Vagina (tissue), 2 donors: Measurements from ENCODE around the gene ZBTB24. TPM values are rescaled to one million over a fixed set of nuclear protein-coding genes. Genes with fewer than 3 reads are reported as not detected.

Experiments used
- DNase-seq, 2 donors: peaks; one replicate each; pipeline ENCODE4 v3.0.0-alpha.2; 2017; ENCODE audit errors: extremely low spot score in 2 of 2
- H3K27ac ChIP-seq: fragments of 200-600 bp; sonication (generic); one replicate; pipeline ENCODE4 v1.5.1; 2019
- H3K27me3 ChIP-seq: fragments of 200-600 bp; sonication (generic); one replicate; pipeline ENCODE4 v1.5.1; 2019
- H3K36me3 ChIP-seq, 2 donors: fragments of 200-600 bp; sonication (generic); one replicate each; pipeline ENCODE4 v1.5.1; 2017 to 2019
- H3K4me1 ChIP-seq: fragments of 200-600 bp; sonication (generic); one replicate; pipeline ENCODE4 v1.5.1; 2019
- H3K4me3 ChIP-seq, 2 donors: fragments of 200-600 bp; sonication (generic); 1 replicate in 1 of 2; 2 replicates in 1 of 2; pipeline ENCODE4 v1.5.1; 2016 to 2019
- H3K9me3 ChIP-seq: fragments of 200-600 bp; sonication (generic); one replicate; pipeline ENCODE4 v1.5.1; 2019
- POLR2A ChIP-seq, 2 donors: fragments of 450-650 bp; IDR thresholded peaks; one replicate each; pipeline ENCODE4 v1.6.1; 2017; ENCODE audit warnings: antibody characterized with exemption in 2 of 2, mild to moderate bottlenecking in 2 of 2, moderate library complexity in 2 of 2
- POLR2AphosphoS5 ChIP-seq, 2 donors: sonication (generic); formaldehyde crosslinking; IDR thresholded peaks; one replicate each; pipeline ENCODE4 v1.9.0; 2017; ENCODE audit warnings: antibody characterized with exemption in 2 of 2, mild to moderate bottlenecking in 2 of 2, low read depth in 1 of 2; ENCODE audit not compliant: insufficient read depth in 1 of 2
- intact Hi-C: fragments of 100-400 bp; cut with DNase I; formaldehyde crosslinking; loops from one replicate; pipeline ENCODE4 v1.15.1; 2023
- total RNA-seq: library from RNA; depleted of rRNA; stranded (reverse); fragments of >200 nt; gene quantifications from one replicate; pipeline ENCODE4 v1.2.3, GENCODE V29; 2016
- TF ChIP-seq, protein P1 (sequence below), 3 experiments: fragments of 450-650 bp in 2 of 3; fragments of 200-600 bp in 1 of 3; sonication (generic) in 1 of 3; IDR thresholded peaks; one replicate each; pipeline ENCODE4 v1.5.1; 2017 to 2019; ENCODE audit warnings: antibody characterized with exemption in 3 of 3, mild to moderate bottlenecking in 2 of 3, moderate library complexity in 2 of 3

The ZBTB24 gene
- total RNA-seq, 1 donor from 2014 or later: 6.6 TPM

DNA sequence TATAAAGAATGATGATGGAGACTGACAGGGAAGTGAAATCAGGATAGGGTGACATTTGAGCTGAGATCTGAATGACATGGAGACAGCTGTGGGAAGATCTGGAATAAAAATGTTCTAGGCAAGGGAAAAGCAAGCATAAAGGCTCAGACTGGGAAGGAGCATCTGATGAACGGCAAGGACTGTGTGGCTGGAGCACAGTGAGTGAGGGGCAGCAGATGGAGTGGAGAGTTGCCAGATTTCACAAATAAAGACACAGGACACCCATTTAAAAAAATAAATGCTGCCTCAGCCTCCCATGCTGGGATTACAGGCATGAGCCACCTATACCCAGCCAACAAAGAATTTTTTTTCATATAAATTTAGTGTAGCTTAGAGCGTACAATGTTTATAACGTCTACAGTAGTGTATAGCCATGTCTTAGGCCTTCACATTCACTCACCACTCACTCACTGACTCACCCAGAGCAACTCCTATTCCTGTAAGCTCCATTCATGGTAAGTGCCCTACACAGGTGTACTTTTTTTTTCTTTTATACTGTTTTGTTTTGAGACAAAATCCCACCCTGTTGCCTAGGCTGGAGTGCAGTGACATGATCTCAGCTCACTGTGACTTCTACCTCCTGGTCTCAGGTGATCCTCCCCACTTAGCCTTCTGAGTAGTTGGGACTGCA, 2.4 kb upstream of the ZBTB24 start:
- DNase-seq: peak; percentile 43 to 56
- TF ChIP-seq POLR2A (IDR thresholded peaks at IDR 0.05) (no peak), POLR2AphosphoS5 (IDR thresholded peaks at IDR 0.05; ENCODE audit: insufficient read depth in 1 of 2, low read depth in 1 of 2) (no peak)
- TF ChIP-seq, protein P1, sequence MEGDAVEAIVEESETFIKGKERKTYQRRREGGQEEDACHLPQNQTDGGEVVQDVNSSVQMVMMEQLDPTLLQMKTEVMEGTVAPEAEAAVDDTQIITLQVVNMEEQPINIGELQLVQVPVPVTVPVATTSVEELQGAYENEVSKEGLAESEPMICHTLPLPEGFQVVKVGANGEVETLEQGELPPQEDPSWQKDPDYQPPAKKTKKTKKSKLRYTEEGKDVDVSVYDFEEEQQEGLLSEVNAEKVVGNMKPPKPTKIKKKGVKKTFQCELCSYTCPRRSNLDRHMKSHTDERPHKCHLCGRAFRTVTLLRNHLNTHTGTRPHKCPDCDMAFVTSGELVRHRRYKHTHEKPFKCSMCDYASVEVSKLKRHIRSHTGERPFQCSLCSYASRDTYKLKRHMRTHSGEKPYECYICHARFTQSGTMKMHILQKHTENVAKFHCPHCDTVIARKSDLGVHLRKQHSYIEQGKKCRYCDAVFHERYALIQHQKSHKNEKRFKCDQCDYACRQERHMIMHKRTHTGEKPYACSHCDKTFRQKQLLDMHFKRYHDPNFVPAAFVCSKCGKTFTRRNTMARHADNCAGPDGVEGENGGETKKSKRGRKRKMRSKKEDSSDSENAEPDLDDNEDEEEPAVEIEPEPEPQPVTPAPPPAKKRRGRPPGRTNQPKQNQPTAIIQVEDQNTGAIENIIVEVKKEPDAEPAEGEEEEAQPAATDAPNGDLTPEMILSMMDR (IDR thresholded peaks at IDR 0.05): no peak
- H3K27ac ChIP-seq: no peak overlapping the region
- intact Hi-C loops: no loop called here
- H3K27me3 ChIP-seq: no peaks in the 10 kb centered on the region
- peaks cover 19% of the 10 kb centered on the region for H3K4me1 ChIP-seq
- no peak overlapping the region for H3K4me3 ChIP-seq
- H3K36me3 ChIP-seq: peaks cover 0 to 4% of the 10 kb centered on the region in 2 donors
- no peaks in the 10 kb centered on the region for H3K9me3 ChIP-seq

DNA sequence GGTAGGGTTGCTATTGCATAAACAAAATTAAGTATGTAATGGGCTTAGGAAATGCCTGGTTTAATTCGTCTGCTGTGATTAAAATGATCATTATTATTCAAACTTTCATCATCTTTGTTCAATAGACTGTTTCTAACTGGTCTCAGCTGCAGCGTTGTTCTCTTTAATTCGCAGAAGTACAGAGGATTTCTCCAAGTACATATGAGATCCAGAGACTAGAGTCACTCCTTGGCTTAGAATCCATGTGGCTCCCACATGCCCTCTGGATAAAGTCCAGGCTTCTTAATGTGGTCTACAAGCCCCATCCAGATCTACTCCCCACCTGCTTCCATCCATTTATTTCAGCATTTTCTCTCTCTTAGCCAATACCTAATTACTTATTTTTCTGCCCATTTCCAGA, 1.1 kb upstream of the ZBTB24 start:
- intact Hi-C loops: no loop called here
- Histone ChIP-seq H3K27ac (peak overlapping the region; percentile 81), H3K9me3 (no peaks in the 10 kb centered on the region), H3K27me3 (no peaks in the 10 kb centered on the region), H3K4me3 (peak overlapping the region in 1 of 2 donors; percentile 85), H3K4me1 (peaks cover 31% of the 10 kb centered on the region), H3K36me3 (peaks cover 0 to 4% of the 10 kb centered on the region in 2 donors)
- TF ChIP-seq, protein P1 (IDR thresholded peaks at IDR 0.05): no peak
- TF ChIP-seq POLR2A (IDR thresholded peaks at IDR 0.05) (no peak), POLR2AphosphoS5 (IDR thresholded peaks at IDR 0.05; ENCODE audit: insufficient read depth in 1 of 2, low read depth in 1 of 2) (no peak)
- peak in 1 of 2 donors; percentile 77 for DNase-seq

DNA sequence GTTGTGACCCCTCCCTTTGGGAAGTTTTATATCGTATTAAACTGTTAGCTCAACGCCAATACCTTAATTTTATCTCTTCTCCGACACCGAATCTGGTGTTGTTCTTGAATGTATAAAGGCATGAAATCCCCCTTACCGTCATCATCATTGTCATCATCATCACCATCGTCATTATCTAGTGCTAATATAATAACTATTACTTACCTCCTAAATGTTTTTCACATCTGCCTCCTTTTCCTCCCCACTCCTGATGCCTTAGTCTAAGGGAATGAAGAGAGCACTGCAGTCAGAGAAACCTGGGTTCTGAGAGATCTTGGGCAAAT, 677 bp upstream of the ZBTB24 start:
- Histone ChIP-seq H3K36me3 (peaks cover 0 to 4% of the 10 kb centered on the region in 2 donors), H3K27ac (peak overlapping the region; percentile 81), H3K9me3 (no peaks in the 10 kb centered on the region), H3K27me3 (no peaks in the 10 kb centered on the region), H3K4me3 (peak overlapping the region; percentile 41 to 85), H3K4me1 (peaks cover 36% of the 10 kb centered on the region)
- TF ChIP-seq, protein P1 (IDR thresholded peaks at IDR 0.05): no peak
- DNase-seq: no peak
- intact Hi-C loops: loop anchor here (2.0 kb wide), 1 partner anchor 101 kb away; the partner anchor contains the start of gene CD164

DNA sequence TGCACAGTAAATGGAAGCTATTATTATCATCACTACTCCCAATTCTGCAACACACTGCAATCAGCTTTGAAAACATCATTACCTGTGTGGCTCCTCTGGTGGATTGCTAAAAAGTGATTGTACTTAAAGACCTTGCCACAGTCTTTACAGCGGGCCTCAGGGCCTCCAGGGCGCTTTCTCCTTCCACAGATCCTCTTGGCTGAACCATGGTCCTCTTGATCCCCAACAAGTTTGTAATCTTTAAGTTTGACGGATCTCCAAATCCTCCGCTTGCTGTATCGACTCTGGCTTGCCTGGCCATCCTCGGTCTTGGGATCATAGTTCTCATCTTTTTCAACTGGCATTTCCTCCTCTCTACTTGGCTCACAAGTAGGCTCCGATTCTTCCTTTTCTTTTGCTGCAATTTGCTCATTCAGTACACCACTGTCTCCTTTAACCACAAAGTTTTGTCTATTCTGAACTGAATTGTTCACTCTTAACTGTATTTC, 2.0 kb downstream of the ZBTB24 start:
- Histone ChIP-seq H3K4me1 (peaks cover 60% of the 10 kb centered on the region), H3K4me3 (no peak overlapping the region), H3K9me3 (no peaks in the 10 kb centered on the region), H3K27ac (no peak overlapping the region), H3K27me3 (no peaks in the 10 kb centered on the region), H3K36me3 (peaks cover 0 to 11% of the 10 kb centered on the region in 2 donors)
- DNase-seq: peak; percentile 25 to 58
- intact Hi-C loops: no loop called here
- TF ChIP-seq, protein P1 (IDR thresholded peaks at IDR 0.05): no peak
- TF ChIP-seq POLR2A (IDR thresholded peaks at IDR 0.05) (no peak), POLR2AphosphoS5 (IDR thresholded peaks at IDR 0.05; ENCODE audit: insufficient read depth in 1 of 2, low read depth in 1 of 2) (no peak)
